GM19025 (cell line): ENCODE results near the gene BMP4.

Experiments used
- ATAC-seq: cut with Tn5 transposase; IDR thresholded peaks from one replicate; pipeline ENCODE4 v1.9.1; 2021; ENCODE audit warnings: mild to moderate bottlenecking, low read depth, moderate library complexity; ENCODE audit not compliant: unreplicated experiment

The BMP4 gene

GRCh38 chr14:53967606-53968005 lies 11.0 kb upstream of the BMP4 start:
- no peak for ATAC-seq

GRCh38 chr14:53964249-53964648 lies 7.6 kb upstream of the BMP4 start:
- ATAC-seq: no peak

GRCh38 chr14:53963320-53964227 lies 6.9 kb upstream of the BMP4 start:
- no peak for ATAC-seq

- no peak for ATAC-seq
Measured at GRCh38 chr14:53962953-53963319, 6.3 kb upstream of the BMP4 start.

GRCh38 chr14:53958628-53959027 lies 2.0 kb upstream of the BMP4 start:
- no peak for ATAC-seq

GRCh38 chr14:53957739-53958138 lies 1.1 kb upstream of the BMP4 start:
- ATAC-seq: no peak

- ATAC-seq: no peak
Measured at GRCh38 chr14:53955671-53956426, 776 bp downstream of the BMP4 start.

GRCh38 chr14:53955229-53955556 lies 1.4 kb downstream of the BMP4 start:
- no peak for ATAC-seq

- no peak for ATAC-seq
Measured at GRCh38 chr14:53954551-53955228, 1.9 kb downstream of the BMP4 start.

- ATAC-seq: no peak
Measured at GRCh38 chr14:53953828-53954550, 2.6 kb downstream of the BMP4 start.

GRCh38 chr14:53953002-53953827 lies 3.4 kb downstream of the BMP4 start:
- no peak for ATAC-seq

GRCh38 chr14:53952533-53952932 lies 4.1 kb downstream of the BMP4 start:
- no peak for ATAC-seq

- ATAC-seq: no peak
Measured at GRCh38 chr14:53951627-53952303, 4.9 kb downstream of the BMP4 start.

- no peak for ATAC-seq
Measured at GRCh38 chr14:53951243-53951626, 5.4 kb downstream of the BMP4 start.

GRCh38 chr14:53950031-53950793 lies 6.4 kb downstream of the BMP4 start:
- no peak for ATAC-seq

- no peak for ATAC-seq
Measured at GRCh38 chr14:53949201-53949600, 7.4 kb downstream of the BMP4 start.

- ATAC-seq: no peak
Measured at GRCh38 chr14:53948205-53948884, 8.3 kb downstream of the BMP4 start.
